Uterus (tissue), 2 donors: ENCODE measurements around the gene MOV10L1.
"Not testable (repeated sequence)": the region's sequence is repeated elsewhere in the genome, so short reads cannot be mapped to it uniquely, and the experiment has no call there.

Experiments
- CTCF ChIP-seq, 4 experiments: fragments of 200-600 bp in 2 of 4; fragments of 450-650 bp in 2 of 4; sonication (generic) in 2 of 4; IDR thresholded peaks; one replicate each; pipeline ENCODE4 v1.5.1; 2016 to 2019; ENCODE audit warnings: antibody characterized with exemption in 4 of 4, mild to moderate bottlenecking in 2 of 4, moderate library complexity in 1 of 4
- POLR2A ChIP-seq, 2 donors: fragments of 450-650 bp; IDR thresholded peaks; one replicate each; pipeline ENCODE4 v1.6.1; 2016; ENCODE audit warnings: antibody characterized with exemption in 2 of 2, mild to moderate bottlenecking in 1 of 2, moderate library complexity in 1 of 2

- TF ChIP-seq CTCF, POLR2A (IDR thresholded peaks at IDR 0.05): not testable (repeated sequence)
Measured at GRCh38 chr22:50137277-50137676, 47.5 kb downstream of the MOV10L1 start.
